ENCODE results near the gene PLK5.
"Not testable (repeated sequence)": the region's sequence is repeated elsewhere in the genome, so short reads cannot be mapped to it uniquely, and the experiment has no call there.

The PLK5 gene

DNA sequence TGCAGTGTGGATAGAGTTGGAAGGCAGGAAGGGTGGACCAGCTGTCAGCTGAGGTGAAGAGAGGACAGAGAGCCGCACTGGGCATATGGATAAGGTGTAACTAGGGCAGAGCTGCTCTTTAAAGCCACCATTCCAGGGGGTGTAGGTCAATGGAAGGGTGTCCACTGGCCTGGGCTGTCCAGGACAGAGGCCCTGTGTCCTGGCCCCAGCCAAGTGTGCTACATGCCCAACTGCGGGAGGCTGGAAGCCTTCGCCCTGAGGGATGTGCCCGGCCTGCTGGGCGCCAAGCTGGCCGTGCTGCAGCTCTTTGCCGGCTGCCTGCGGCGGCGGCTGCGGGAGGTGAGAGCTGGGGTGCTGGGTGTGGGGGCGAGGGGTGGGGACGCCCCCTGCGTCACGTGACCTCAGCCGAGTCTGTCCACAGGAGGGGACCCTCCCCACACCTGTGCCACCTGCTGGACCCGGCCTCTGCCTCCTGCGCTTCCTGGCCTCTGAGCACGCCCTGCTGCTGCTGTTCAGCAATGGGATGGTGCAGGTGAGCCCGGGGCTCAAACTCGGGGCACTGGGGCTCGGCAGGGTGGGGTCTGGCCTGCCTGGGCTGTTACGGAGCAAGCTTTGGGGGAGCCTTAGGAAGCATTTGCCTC lies 9.8 kb downstream of the PLK5 start:
- H3K9me3 ChIP-seq (ENCODE audit: control insufficient read depth in 1 of 2, low read length in 2 of 2) = no peaks in the 10 kb centered on the region
- H3K27me3 ChIP-seq (ENCODE audit: control insufficient read depth in 1 of 2, insufficient read depth in 2 of 2, low read length in 2 of 2) = peaks cover 0 to 2% of the 10 kb centered on the region in 2 donors
- no peaks in the 10 kb centered on the region for H3K4me1 ChIP-seq (ENCODE audit: control insufficient read depth in 1 of 2, insufficient read depth in 2 of 2, low read length in 2 of 2)
- H3K9ac ChIP-seq (ENCODE audit: low read depth in 1 of 2, low read length in 2 of 2) = no peak overlapping the region
- no peak overlapping the region for H3K27ac ChIP-seq (ENCODE audit: low read depth, low read length)
- H3K36me3 ChIP-seq (ENCODE audit: control insufficient read depth in 1 of 2, insufficient read depth in 2 of 2, low read length in 2 of 2) = no peaks in the 10 kb centered on the region
- no peak overlapping the region for H3K4me3 ChIP-seq (ENCODE audit: low read depth in 1 of 2, low read length in 2 of 2)

DNA sequence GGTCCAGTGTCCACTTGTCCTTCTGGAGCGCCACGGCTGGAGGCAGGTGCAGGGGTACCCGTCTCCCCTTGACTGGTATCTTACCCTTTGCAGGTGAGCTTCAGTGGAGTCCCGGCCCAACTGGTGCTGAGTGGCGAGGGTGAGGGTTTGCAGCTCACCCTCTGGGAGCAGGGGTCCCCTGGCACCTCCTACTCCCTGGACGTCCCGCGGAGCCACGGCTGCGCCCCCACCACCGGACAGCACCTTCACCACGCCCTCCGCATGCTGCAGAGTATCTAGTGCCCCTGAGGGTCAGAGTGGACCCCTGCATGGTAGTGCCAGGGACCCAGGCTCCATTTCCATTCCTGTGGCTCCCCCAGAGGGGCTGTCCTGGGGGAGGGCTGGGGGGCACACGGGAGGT lies 11.1 kb downstream of the PLK5 start:
- no peak overlapping the region for H3K27ac ChIP-seq (ENCODE audit: low read depth, low read length)
- no peaks in the 10 kb centered on the region for H3K36me3 ChIP-seq (ENCODE audit: control insufficient read depth in 1 of 2, insufficient read depth in 2 of 2, low read length in 2 of 2)
- no peaks in the 10 kb centered on the region for H3K4me1 ChIP-seq (ENCODE audit: control insufficient read depth in 1 of 2, insufficient read depth in 2 of 2, low read length in 2 of 2)
- H3K9me3 ChIP-seq (ENCODE audit: control insufficient read depth in 1 of 2, low read length in 2 of 2) = no peaks in the 10 kb centered on the region
- H3K27me3 ChIP-seq (ENCODE audit: control insufficient read depth in 1 of 2, insufficient read depth in 2 of 2, low read length in 2 of 2) = no peaks in the 10 kb centered on the region
- no peak overlapping the region for H3K4me3 ChIP-seq (ENCODE audit: low read depth in 1 of 2, low read length in 2 of 2)
- no peak overlapping the region for H3K9ac ChIP-seq (ENCODE audit: low read depth in 1 of 2, low read length in 2 of 2)

GRCh38 chr19:1535699-1536098 lies 11.8 kb downstream of the PLK5 start:
- H3K27me3 ChIP-seq (ENCODE audit: control insufficient read depth in 1 of 2, insufficient read depth in 2 of 2, low read length in 2 of 2); H3K36me3 ChIP-seq (ENCODE audit: control insufficient read depth in 1 of 2, insufficient read depth in 2 of 2, low read length in 2 of 2); H3K9me3 ChIP-seq (ENCODE audit: control insufficient read depth in 1 of 2, low read length in 2 of 2); H3K4me1 ChIP-seq (ENCODE audit: control insufficient read depth in 1 of 2, insufficient read depth in 2 of 2, low read length in 2 of 2); H3K4me3 ChIP-seq (ENCODE audit: low read depth in 1 of 2, low read length in 2 of 2); H3K27ac ChIP-seq (ENCODE audit: low read depth, low read length); H3K9ac ChIP-seq (ENCODE audit: low read depth in 1 of 2, low read length in 2 of 2): not testable (repeated sequence)

- H3K4me3 ChIP-seq (ENCODE audit: low read depth in 1 of 2, low read length in 2 of 2) = no peak overlapping the region
- H3K27me3 ChIP-seq (ENCODE audit: control insufficient read depth in 1 of 2, insufficient read depth in 2 of 2, low read length in 2 of 2) = peaks cover 0 to 4% of the 10 kb centered on the region in 2 donors
- no peaks in the 10 kb centered on the region for H3K36me3 ChIP-seq (ENCODE audit: control insufficient read depth in 1 of 2, insufficient read depth in 2 of 2, low read length in 2 of 2)
- H3K4me1 ChIP-seq (ENCODE audit: control insufficient read depth in 1 of 2, insufficient read depth in 2 of 2, low read length in 2 of 2) = no peaks in the 10 kb centered on the region
- H3K9me3 ChIP-seq (ENCODE audit: control insufficient read depth in 1 of 2, low read length in 2 of 2) = no peaks in the 10 kb centered on the region
- no peak overlapping the region for H3K27ac ChIP-seq (ENCODE audit: low read depth, low read length)
- H3K9ac ChIP-seq (ENCODE audit: low read depth in 1 of 2, low read length in 2 of 2) = no peak overlapping the region
Observed at GRCh38 chr19:1538978-1539377, 15.1 kb downstream of the PLK5 start.

DNA sequence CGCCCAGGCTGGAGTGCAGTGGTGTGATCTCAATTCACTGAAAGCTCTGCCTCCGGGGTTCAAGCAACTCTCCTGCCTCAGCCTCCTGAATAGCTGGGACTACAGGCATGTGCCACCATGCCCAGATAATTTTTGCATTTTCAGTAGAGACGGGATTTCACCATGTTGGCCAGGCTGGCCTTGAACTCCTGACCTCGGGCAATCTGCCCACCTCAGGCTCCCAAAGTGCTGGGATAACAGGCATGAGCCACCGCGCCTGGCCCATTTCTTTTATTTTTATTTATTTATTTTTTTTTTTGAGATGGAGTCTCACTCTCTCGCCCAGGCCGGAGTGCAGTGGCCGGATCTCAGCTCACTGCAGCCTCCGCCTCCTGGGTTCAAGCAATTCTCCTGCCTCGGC lies 15.9 kb downstream of the PLK5 start:
- H3K4me3 ChIP-seq (ENCODE audit: low read depth in 1 of 2, low read length in 2 of 2); H3K36me3 ChIP-seq (ENCODE audit: control insufficient read depth in 1 of 2, insufficient read depth in 2 of 2, low read length in 2 of 2); H3K9ac ChIP-seq (ENCODE audit: low read depth in 1 of 2, low read length in 2 of 2); H3K4me1 ChIP-seq (ENCODE audit: control insufficient read depth in 1 of 2, insufficient read depth in 2 of 2, low read length in 2 of 2); H3K27me3 ChIP-seq (ENCODE audit: control insufficient read depth in 1 of 2, insufficient read depth in 2 of 2, low read length in 2 of 2); H3K27ac ChIP-seq (ENCODE audit: low read depth, low read length); H3K9me3 ChIP-seq (ENCODE audit: control insufficient read depth in 1 of 2, low read length in 2 of 2): not testable (repeated sequence)

- Histone ChIP-seq H3K27me3 (ENCODE audit: control insufficient read depth in 1 of 2, insufficient read depth in 2 of 2, low read length in 2 of 2) (peaks cover 0 to 4% of the 10 kb centered on the region in 2 donors), H3K27ac (ENCODE audit: low read depth, low read length) (no peak overlapping the region)
Observed at GRCh38 chr19:1540365-1540925, 16.6 kb downstream of the PLK5 start.

GRCh38 chr19:1549332-1549945 lies 25.6 kb downstream of the PLK5 start:
- Histone ChIP-seq H3K36me3 (ENCODE audit: control insufficient read depth in 1 of 2, insufficient read depth in 2 of 2, low read length in 2 of 2) (no peaks in the 10 kb centered on the region), H3K4me1 (ENCODE audit: control insufficient read depth in 1 of 2, insufficient read depth in 2 of 2, low read length in 2 of 2) (no peaks in the 10 kb centered on the region), H3K4me3 (ENCODE audit: low read depth in 1 of 2, low read length in 2 of 2) (no peak overlapping the region), H3K9me3 (ENCODE audit: control insufficient read depth in 1 of 2, low read length in 2 of 2) (no peaks in the 10 kb centered on the region), H3K27ac (ENCODE audit: low read depth, low read length) (no peak overlapping the region), H3K9ac (ENCODE audit: low read depth in 1 of 2, low read length in 2 of 2) (no peak overlapping the region), H3K27me3 (ENCODE audit: control insufficient read depth in 1 of 2, insufficient read depth in 2 of 2, low read length in 2 of 2) (no peaks in the 10 kb centered on the region)

More at GRCh38 chr19:1540365-1540925, 16.6 kb downstream of the PLK5 start:
- Histone ChIP-seq H3K4me1 (ENCODE audit: control insufficient read depth in 1 of 2, insufficient read depth in 2 of 2, low read length in 2 of 2) (no peaks in the 10 kb centered on the region), H3K4me3 (ENCODE audit: low read depth in 1 of 2, low read length in 2 of 2) (no peak overlapping the region), H3K36me3 (ENCODE audit: control insufficient read depth in 1 of 2, insufficient read depth in 2 of 2, low read length in 2 of 2) (no peaks in the 10 kb centered on the region), H3K9me3 (ENCODE audit: control insufficient read depth in 1 of 2, low read length in 2 of 2) (no peaks in the 10 kb centered on the region), H3K9ac (ENCODE audit: low read depth in 1 of 2, low read length in 2 of 2) (no peak overlapping the region)

DNA sequence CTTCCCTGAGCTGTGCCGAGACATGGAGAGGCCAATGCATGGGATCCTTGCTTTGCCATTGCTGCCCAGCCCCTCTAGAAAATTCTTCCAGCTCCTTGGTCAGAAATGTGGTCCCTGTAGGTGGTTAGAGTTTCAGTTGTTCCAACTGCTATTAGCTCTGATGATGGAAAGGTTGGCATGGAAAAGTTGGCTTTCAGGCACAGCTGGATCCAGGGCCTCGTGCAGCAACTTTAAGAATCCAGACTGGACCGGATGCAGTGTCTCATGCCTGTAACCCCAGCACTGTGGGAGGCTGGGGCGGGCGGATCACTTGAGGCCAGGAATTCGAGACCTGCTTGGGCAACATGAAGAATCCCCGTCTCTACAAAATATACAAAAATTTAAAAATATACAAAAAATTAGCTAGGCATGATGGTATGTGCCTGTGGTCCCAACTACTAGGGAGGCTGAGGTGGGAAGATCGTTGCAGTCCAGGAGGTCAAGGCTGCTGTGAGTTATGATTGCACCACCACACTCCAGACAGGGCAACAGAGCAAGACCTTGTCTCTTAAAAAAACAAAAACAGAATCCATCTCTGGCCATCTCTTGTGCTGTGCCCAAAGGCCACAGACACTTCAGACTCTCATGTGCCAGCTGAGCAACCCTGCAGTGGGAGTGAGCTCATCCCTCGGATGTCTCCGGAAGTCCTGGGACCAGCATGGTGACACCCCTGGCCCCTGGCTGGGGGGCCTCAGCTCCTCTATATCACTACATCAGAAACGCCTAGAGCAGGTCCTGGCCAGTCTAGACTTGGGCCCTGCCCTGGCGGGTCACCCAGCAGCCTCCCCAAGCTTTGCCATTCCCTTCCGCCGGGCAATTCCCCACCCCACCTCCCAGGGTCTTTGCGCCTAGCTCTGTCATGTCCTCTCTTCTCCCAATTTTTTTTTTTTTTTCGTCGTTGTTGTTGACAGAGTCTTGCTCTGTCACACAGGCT lies 27.5 kb downstream of the PLK5 start:
- Histone ChIP-seq H3K27ac (ENCODE audit: low read depth, low read length) (no peak overlapping the region), H3K4me1 (ENCODE audit: control insufficient read depth in 1 of 2, insufficient read depth in 2 of 2, low read length in 2 of 2) (no peaks in the 10 kb centered on the region), H3K27me3 (ENCODE audit: control insufficient read depth in 1 of 2, insufficient read depth in 2 of 2, low read length in 2 of 2) (no peaks in the 10 kb centered on the region), H3K4me3 (ENCODE audit: low read depth in 1 of 2, low read length in 2 of 2) (no peak overlapping the region), H3K9me3 (ENCODE audit: control insufficient read depth in 1 of 2, low read length in 2 of 2) (no peaks in the 10 kb centered on the region), H3K36me3 (ENCODE audit: control insufficient read depth in 1 of 2, insufficient read depth in 2 of 2, low read length in 2 of 2) (no peaks in the 10 kb centered on the region), H3K9ac (ENCODE audit: low read depth in 1 of 2, low read length in 2 of 2) (no peak overlapping the region)

DNA sequence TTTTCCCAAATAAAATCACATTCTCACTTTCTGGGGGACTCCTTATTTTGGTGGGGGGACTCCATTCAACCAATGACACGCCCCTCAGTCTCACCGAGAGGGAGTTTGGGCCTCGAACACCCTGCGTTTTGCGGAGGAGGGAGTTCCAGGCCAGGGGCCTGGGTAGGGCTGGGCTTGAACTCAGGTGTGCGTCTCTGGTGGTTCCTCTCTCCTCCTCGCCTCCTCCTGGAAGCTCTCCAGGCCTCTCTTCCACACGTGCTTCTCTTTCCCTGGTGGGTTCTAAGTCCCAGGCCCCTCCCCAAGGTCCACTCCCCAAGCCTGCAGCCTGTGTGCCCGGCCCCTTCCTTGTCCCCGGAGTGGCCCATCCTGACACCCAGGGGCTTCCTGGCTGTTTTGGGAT lies 29.5 kb downstream of the PLK5 start:
- H3K9ac ChIP-seq (ENCODE audit: low read depth in 1 of 2, low read length in 2 of 2) = no peak overlapping the region
- H3K4me3 ChIP-seq (ENCODE audit: low read depth in 1 of 2, low read length in 2 of 2) = no peak overlapping the region
- H3K36me3 ChIP-seq (ENCODE audit: control insufficient read depth in 1 of 2, insufficient read depth in 2 of 2, low read length in 2 of 2) = no peaks in the 10 kb centered on the region
- H3K9me3 ChIP-seq (ENCODE audit: control insufficient read depth in 1 of 2, low read length in 2 of 2) = no peaks in the 10 kb centered on the region
- H3K4me1 ChIP-seq (ENCODE audit: control insufficient read depth in 1 of 2, insufficient read depth in 2 of 2, low read length in 2 of 2) = no peaks in the 10 kb centered on the region
- no peaks in the 10 kb centered on the region for H3K27me3 ChIP-seq (ENCODE audit: control insufficient read depth in 1 of 2, insufficient read depth in 2 of 2, low read length in 2 of 2)
- H3K27ac ChIP-seq (ENCODE audit: low read depth, low read length) = no peak overlapping the region

- Histone ChIP-seq H3K36me3 (ENCODE audit: control insufficient read depth in 1 of 2, insufficient read depth in 2 of 2, low read length in 2 of 2) (no peaks in the 10 kb centered on the region), H3K9me3 (ENCODE audit: control insufficient read depth in 1 of 2, low read length in 2 of 2) (no peaks in the 10 kb centered on the region), H3K4me3 (ENCODE audit: low read depth in 1 of 2, low read length in 2 of 2) (no peak overlapping the region), H3K27ac (ENCODE audit: low read depth, low read length) (no peak overlapping the region), H3K4me1 (ENCODE audit: control insufficient read depth in 1 of 2, insufficient read depth in 2 of 2, low read length in 2 of 2) (no peaks in the 10 kb centered on the region), H3K9ac (ENCODE audit: low read depth in 1 of 2, low read length in 2 of 2) (no peak overlapping the region), H3K27me3 (ENCODE audit: control insufficient read depth in 1 of 2, insufficient read depth in 2 of 2, low read length in 2 of 2) (no peaks in the 10 kb centered on the region)
Observed at GRCh38 chr19:1554968-1555367, 31.1 kb downstream of the PLK5 start.

Measured in duodenal mucosa (tissue), 2 donors.